ENCODE results near the gene POLR3G. TPM values are rescaled to one million over a fixed set of nuclear protein-coding genes. Genes with fewer than 3 reads are reported as not detected.

POLR3G gene
- total and polyA plus RNA-seq, 9 donors, result 0.79 to 4.2 (median 1.8) TPM

- intact Hi-C loops (cut with DNase I), result loop anchor here in 1 of 4 donors (10.0 kb wide), 1 partner anchor 47 kb away; the partner anchor contains the start of gene LYSMD3
- peaks cover 3% of the 10 kb centered on the region for H3K4me1 ChIP-seq (ENCODE audit: insufficient read depth)
- no peaks in the 10 kb centered on the region for H3K27me3 ChIP-seq
- H3K36me3 ChIP-seq, result no peaks in the 10 kb centered on the region
- no peak for DNase-seq
- H3K9me3 ChIP-seq, result no peaks in the 10 kb centered on the region
- WGBS, 3 donors, result 80 to 87% (median 82%) methylated on average over 8 of the region's 8 CpGs
- no peak overlapping the region for H3K4me3 ChIP-seq
- H3K27ac ChIP-seq, result no peak overlapping the region
- no peak for TF ChIP-seq POLR2A (IDR thresholded peaks at IDR 0.05)
- TF ChIP-seq CTCF (IDR thresholded peaks at IDR 0.05), result no peak
- TF ChIP-seq EP300 (IDR thresholded peaks at IDR 0.05), result no peak
Measured at GRCh38 chr5:90477621-90478215, 3.1 kb downstream of the POLR3G start.

GRCh38 chr5:90479611-90480385 is 5.1 kb downstream of the POLR3G start:
- H3K36me3 ChIP-seq, result no peaks in the 10 kb centered on the region
- TF ChIP-seq CTCF (IDR thresholded peaks at IDR 0.05) (no peak), POLR2A (IDR thresholded peaks at IDR 0.05) (no peak), EP300 (IDR thresholded peaks at IDR 0.05) (no peak)
- no peaks in the 10 kb centered on the region for H3K27me3 ChIP-seq
- H3K27ac ChIP-seq, result no peak overlapping the region
- no peaks in the 10 kb centered on the region for H3K4me1 ChIP-seq (ENCODE audit: insufficient read depth)
- H3K4me3 ChIP-seq, result no peak overlapping the region
- no peaks in the 10 kb centered on the region for H3K9me3 ChIP-seq
- intact Hi-C loops (cut with DNase I), result loop anchor here in 1 of 4 donors (10.0 kb wide), 1 partner anchor 45 kb away; the partner anchor contains the start of gene LYSMD3
- no peak for DNase-seq

- DNase-seq, result no peak
- intact Hi-C loops (cut with DNase I), result no loop called here
- Histone ChIP-seq H3K27ac (no peak overlapping the region), H3K9me3 (no peaks in the 10 kb centered on the region), H3K27me3 (no peaks in the 10 kb centered on the region), H3K36me3 (no peaks in the 10 kb centered on the region), H3K4me1 (ENCODE audit: insufficient read depth) (no peaks in the 10 kb centered on the region), H3K4me3 (no peak overlapping the region)
- 93 to 100% (median 94%) methylated on average over 1 of the region's 1 CpG for WGBS, 3 donors
- TF ChIP-seq EP300 (IDR thresholded peaks at IDR 0.05) (no peak), POLR2A (IDR thresholded peaks at IDR 0.05) (no peak), CTCF (IDR thresholded peaks at IDR 0.05) (no peak)
Measured at GRCh38 chr5:90480699-90481098, 6.0 kb downstream of the POLR3G start.

- WGBS, 3 donors, result 90 to 93% (median 93%) methylated on average over 8 of the region's 8 CpGs
- intact Hi-C loops (cut with DNase I), result no loop called here
- H3K36me3 ChIP-seq, result no peaks in the 10 kb centered on the region
Measured at GRCh38 chr5:90483206-90483605, 8.5 kb downstream of the POLR3G start.

More at GRCh38 chr5:90483206-90483605, 8.5 kb downstream of the POLR3G start:
- TF ChIP-seq CTCF (IDR thresholded peaks at IDR 0.05), result no peak
- TF ChIP-seq POLR2A (IDR thresholded peaks at IDR 0.05), result no peak
- no peak for TF ChIP-seq EP300 (IDR thresholded peaks at IDR 0.05)
- H3K9me3 ChIP-seq, result no peaks in the 10 kb centered on the region
- DNase-seq, result no peak
- no peak overlapping the region for H3K27ac ChIP-seq
- H3K27me3 ChIP-seq, result no peaks in the 10 kb centered on the region
- H3K4me3 ChIP-seq, result no peak overlapping the region
- no peaks in the 10 kb centered on the region for H3K4me1 ChIP-seq (ENCODE audit: insufficient read depth)
